HG02759 (cell line): ENCODE data around the gene CENPP.

Experiments
- ATAC-seq: cut with Tn5 transposase; IDR thresholded peaks from one replicate; pipeline ENCODE4 v1.9.1; 2021; ENCODE audit warnings: mild to moderate bottlenecking, moderate library complexity; ENCODE audit not compliant: unreplicated experiment

The CENPP gene

GRCh38 chr9:92325269-92325990 is at the start of gene CENPP, which contains the start of gene NOL8:
Gene CENPP, plus strand, starts transcription at chr9:92325953.
Gene NOL8, minus strand, starts transcription at chr9:92325350. Its CDS starts 1,189 bp downstream, at chr9:92324161.
- peak; percentile 95 for ATAC-seq

- ATAC-seq = no peak
Observed at GRCh38 chr9:92276331-92277032, 49.3 kb upstream of the CENPP start.

GRCh38 chr9:92278110-92278509 is 47.6 kb upstream of the CENPP start:
- no peak for ATAC-seq

- no peak for ATAC-seq
Observed at GRCh38 chr9:92279302-92279701, 46.5 kb upstream of the CENPP start.

- no peak for ATAC-seq
Observed at GRCh38 chr9:92289708-92290390, 35.9 kb upstream of the CENPP start.

- no peak for ATAC-seq
Observed at GRCh38 chr9:92290785-92291429, 34.8 kb upstream of the CENPP start.

GRCh38 chr9:92291577-92291976 is 34.2 kb upstream of the CENPP start:
- ATAC-seq = no peak

GRCh38 chr9:92292338-92293074 is 33.2 kb upstream of the CENPP start:
- no peak for ATAC-seq

- no peak for ATAC-seq
Observed at GRCh38 chr9:92293075-92293354, 32.7 kb upstream of the CENPP start.

GRCh38 chr9:92293452-92294296 is 32.1 kb upstream of the CENPP start, which contains the start of gene IARS1:
Gene IARS1, minus strand, starts transcription at chr9:92293697. Its CDS starts 4,278 bp downstream, at chr9:92289419.
- peak; percentile 98 for ATAC-seq

- ATAC-seq = no peak
Observed at GRCh38 chr9:92294297-92294676, 31.5 kb upstream of the CENPP start.

- no peak for ATAC-seq
Observed at GRCh38 chr9:92295240-92295790, 30.4 kb upstream of the CENPP start.

GRCh38 chr9:92295827-92296258 is 29.9 kb upstream of the CENPP start:
- no peak for ATAC-seq

- no peak for ATAC-seq
Observed at GRCh38 chr9:92297611-92298010, 28.1 kb upstream of the CENPP start.

- ATAC-seq = no peak
Observed at GRCh38 chr9:92298036-92298435, 27.7 kb upstream of the CENPP start.

- ATAC-seq = peak; percentile 58
Observed at GRCh38 chr9:92299116-92299515, 26.6 kb upstream of the CENPP start.

- ATAC-seq = no peak
Observed at GRCh38 chr9:92300936-92301335, 24.8 kb upstream of the CENPP start.

- ATAC-seq = no peak
Observed at GRCh38 chr9:92308893-92309292, 16.9 kb upstream of the CENPP start.

GRCh38 chr9:92310562-92310961 is 15.2 kb upstream of the CENPP start:
- ATAC-seq = no peak
